ENCODE results near the gene NVL. TPM values are rescaled to one million over a fixed set of nuclear protein-coding genes. Genes with fewer than 3 reads are reported as not detected.
A peak's percentile ranks its signal among the peaks of the same experiment; 100 is the strongest.

The NVL gene
- total RNA-seq, 1 donor from 2014 or later, result 44.4 TPM

DNA sequence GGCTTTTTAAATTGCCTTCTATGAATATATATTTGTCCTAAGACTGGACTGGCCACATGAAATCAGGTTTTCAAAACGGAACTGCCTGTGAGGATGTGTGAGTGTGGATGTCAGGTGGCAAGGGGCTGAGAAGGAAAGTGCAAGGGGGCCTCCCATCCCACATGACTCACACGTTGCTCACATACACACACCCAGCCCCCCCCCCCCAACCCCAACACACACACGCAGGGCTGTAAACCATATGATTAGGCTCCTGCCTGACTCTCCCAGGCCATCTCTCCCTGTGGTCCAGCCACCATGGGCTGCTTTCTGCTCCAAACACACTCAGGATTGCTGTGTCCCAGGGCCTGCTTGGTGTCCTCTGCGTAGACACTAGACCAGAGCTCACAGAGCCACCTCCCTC lies 124.5 kb downstream of the NVL start:
- intact Hi-C loops (cut with micrococcal nuclease), result loop anchor here (1.0 to 2.0 kb wide), 3 partner anchors 13 to 40 kb away; no protein-coding TSS in a partner anchor
- no peak for DNase-seq
- ChIA-PET CTCF (interaction anchor here (0.6 kb wide), 1 partner anchor 89 kb away, joined by 3 read pairs; no protein-coding TSS in a partner anchor), POLR2A (interaction anchor here (1.0 to 3.8 kb wide), 6 partner anchors 9 to 359 kb away, joined by 4 to 44 read pairs (median 8); partner anchors contain the start of gene DEGS1)
- no peaks in the 10 kb centered on the region for H3K27me3 Mint-ChIP-seq
- peak overlapping the region; percentile 68 for H3K4me3 Mint-ChIP-seq
- peak; percentile 60 for ATAC-seq (ENCODE audit: low read depth)
- H3K27ac Mint-ChIP-seq, result peak overlapping the region; percentile 87
- H3K4me1 Mint-ChIP-seq, result peaks cover 46% of the 10 kb centered on the region
- H3K9me3 Mint-ChIP-seq, result no peaks in the 10 kb centered on the region
- H3K36me3 Mint-ChIP-seq (ENCODE audit: low read depth), result no peaks in the 10 kb centered on the region
- TF ChIP-seq, protein P1, sequence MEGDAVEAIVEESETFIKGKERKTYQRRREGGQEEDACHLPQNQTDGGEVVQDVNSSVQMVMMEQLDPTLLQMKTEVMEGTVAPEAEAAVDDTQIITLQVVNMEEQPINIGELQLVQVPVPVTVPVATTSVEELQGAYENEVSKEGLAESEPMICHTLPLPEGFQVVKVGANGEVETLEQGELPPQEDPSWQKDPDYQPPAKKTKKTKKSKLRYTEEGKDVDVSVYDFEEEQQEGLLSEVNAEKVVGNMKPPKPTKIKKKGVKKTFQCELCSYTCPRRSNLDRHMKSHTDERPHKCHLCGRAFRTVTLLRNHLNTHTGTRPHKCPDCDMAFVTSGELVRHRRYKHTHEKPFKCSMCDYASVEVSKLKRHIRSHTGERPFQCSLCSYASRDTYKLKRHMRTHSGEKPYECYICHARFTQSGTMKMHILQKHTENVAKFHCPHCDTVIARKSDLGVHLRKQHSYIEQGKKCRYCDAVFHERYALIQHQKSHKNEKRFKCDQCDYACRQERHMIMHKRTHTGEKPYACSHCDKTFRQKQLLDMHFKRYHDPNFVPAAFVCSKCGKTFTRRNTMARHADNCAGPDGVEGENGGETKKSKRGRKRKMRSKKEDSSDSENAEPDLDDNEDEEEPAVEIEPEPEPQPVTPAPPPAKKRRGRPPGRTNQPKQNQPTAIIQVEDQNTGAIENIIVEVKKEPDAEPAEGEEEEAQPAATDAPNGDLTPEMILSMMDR (IDR thresholded peaks at IDR 0.05), result no peak

- CTCF ChIA-PET, result interaction anchor here (0.6 kb wide), 1 partner anchor 87 kb away, joined by 3 read pairs; no protein-coding TSS in a partner anchor
- Mint-ChIP-seq H3K9me3 (no peaks in the 10 kb centered on the region), H3K27me3 (no peaks in the 10 kb centered on the region), H3K4me3 (peak overlapping the region; percentile 72), H3K27ac (peak overlapping the region; percentile 74), H3K4me1 (peaks cover 34% of the 10 kb centered on the region), H3K36me3 (ENCODE audit: low read depth) (no peaks in the 10 kb centered on the region)
- intact Hi-C loops (cut with micrococcal nuclease), result loop anchor here (1.0 to 2.0 kb wide), 3 partner anchors 10 to 20 kb away; partner anchors contain the start of gene DEGS1
- ATAC-seq (ENCODE audit: low read depth) (peak; percentile 82), DNase-seq (peak; percentile 45)
- TF ChIP-seq, protein P1 (IDR thresholded peaks at IDR 0.05), result no peak
- POLR2A ChIA-PET, result interaction anchor here (0.5 to 3.8 kb wide), 12 partner anchors 9 to 357 kb away, joined by 3 to 44 read pairs (median 4); partner anchors contain the start of genes DEGS1 and NVL
Measured at GRCh38 chr1:224203243-224204016, 126.5 kb downstream of the NVL start.

DNA sequence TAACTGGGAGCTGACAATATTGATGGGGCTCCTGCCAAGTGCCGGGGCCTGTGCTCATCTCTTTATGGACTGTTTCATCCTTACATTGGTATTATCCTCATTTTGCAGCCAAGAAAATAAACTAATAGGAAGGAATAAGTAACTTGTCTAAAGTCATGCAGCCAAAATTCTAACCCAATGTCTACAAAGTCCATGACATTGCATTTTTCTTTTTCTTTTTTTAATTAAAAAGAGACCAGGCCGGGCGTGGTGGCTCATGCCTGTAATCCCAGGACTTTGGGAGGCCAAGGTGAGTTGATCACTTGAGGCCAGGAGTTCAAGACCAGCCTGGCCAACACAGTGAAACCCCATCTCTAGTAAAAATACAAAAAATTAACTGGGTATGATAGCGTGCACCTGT lies 128.1 kb downstream of the NVL start:
- POLR2A ChIA-PET, result interaction anchor here (3.8 kb wide), 1 partner anchor 19 kb away, joined by 44 read pairs; the partner anchor contains the start of gene DEGS1
- CTCF ChIA-PET, result no interaction called here
- no peaks in the 10 kb centered on the region for H3K9me3 Mint-ChIP-seq
- intact Hi-C loops (cut with micrococcal nuclease), result no loop called here
- ATAC-seq (ENCODE audit: low read depth) (no peak), DNase-seq (no peak)
- no peaks in the 10 kb centered on the region for H3K27me3 Mint-ChIP-seq
- H3K4me1 Mint-ChIP-seq, result peaks cover 39% of the 10 kb centered on the region
- no peak overlapping the region for H3K4me3 Mint-ChIP-seq
- H3K36me3 Mint-ChIP-seq (ENCODE audit: low read depth), result no peaks in the 10 kb centered on the region
- no peak overlapping the region for H3K27ac Mint-ChIP-seq
- TF ChIP-seq, protein P1 (IDR thresholded peaks at IDR 0.05), result no peak

- TF ChIP-seq, protein P1 (IDR thresholded peaks at IDR 0.05), result no peak
- ChIA-PET POLR2A (interaction anchor here (3.8 kb wide), 1 partner anchor 18 kb away, joined by 44 read pairs; the partner anchor contains the start of gene DEGS1), CTCF (no interaction called here)
- no peaks in the 10 kb centered on the region for H3K9me3 Mint-ChIP-seq
- intact Hi-C loops (cut with micrococcal nuclease), result no loop called here
- DNase-seq (no peak), ATAC-seq (ENCODE audit: low read depth) (no peak)
- no peaks in the 10 kb centered on the region for H3K27me3 Mint-ChIP-seq
- H3K36me3 Mint-ChIP-seq (ENCODE audit: low read depth), result no peaks in the 10 kb centered on the region
- H3K4me1 Mint-ChIP-seq, result peaks cover 37% of the 10 kb centered on the region
- no peak overlapping the region for H3K27ac Mint-ChIP-seq
- H3K4me3 Mint-ChIP-seq, result no peak overlapping the region
Measured at GRCh38 chr1:224201383-224201782, 128.6 kb downstream of the NVL start.

GRCh38 chr1:224199679-224200078 lies 130.3 kb downstream of the NVL start:
- intact Hi-C loops (cut with micrococcal nuclease), result no loop called here
- H3K27ac Mint-ChIP-seq, result no peak overlapping the region

More at GRCh38 chr1:224199679-224200078, 130.3 kb downstream of the NVL start:
- ChIA-PET POLR2A (interaction anchor here (0.6 to 1.2 kb wide), 2 partner anchors 17 to 41 kb away, joined by 4 to 13 read pairs; partner anchors contain the start of gene DEGS1), CTCF (no interaction called here)
- no peaks in the 10 kb centered on the region for H3K9me3 Mint-ChIP-seq
- TF ChIP-seq, protein P1 (IDR thresholded peaks at IDR 0.05), result no peak
- no peaks in the 10 kb centered on the region for H3K27me3 Mint-ChIP-seq
- ATAC-seq (ENCODE audit: low read depth) (no peak), DNase-seq (no peak)
- H3K4me1 Mint-ChIP-seq, result peaks cover 30% of the 10 kb centered on the region
- H3K36me3 Mint-ChIP-seq (ENCODE audit: low read depth), result peaks cover 7% of the 10 kb centered on the region
- H3K4me3 Mint-ChIP-seq, result no peak overlapping the region
